Measurements from ENCODE around the gene IL12RB2. TPM values are rescaled to one million over a fixed set of nuclear protein-coding genes. Genes with fewer than 3 reads are reported as not detected.

Gene IL12RB2
- total RNA-seq, 2 donors from 2014 or later: 128 to 136 TPM

- peak; percentile 68 to 71 for ATAC-seq (replicated peaks in 1 of 2)
- peaks cover 24 to 63% of the 10 kb centered on the region in 2 donors for H3K36me3 Mint-ChIP-seq (ENCODE audit: insufficient read depth in 2 of 2)
- H3K9me3 Mint-ChIP-seq: no peaks in the 10 kb centered on the region
- H3K27ac Mint-ChIP-seq: peak overlapping the region; percentile 99
- peak; percentile 53 to 59 for DNase-seq
- peaks cover 94% of the 10 kb centered on the region for H3K4me1 Mint-ChIP-seq (ENCODE audit: low read depth)
- H3K27me3 Mint-ChIP-seq (ENCODE audit: low read depth): no peaks in the 10 kb centered on the region
- H3K4me3 Mint-ChIP-seq: peak overlapping the region; percentile 73 to 84
Observed at GRCh38 chr1:67339623-67340343, 32.1 kb downstream of the IL12RB2 start.

DNA sequence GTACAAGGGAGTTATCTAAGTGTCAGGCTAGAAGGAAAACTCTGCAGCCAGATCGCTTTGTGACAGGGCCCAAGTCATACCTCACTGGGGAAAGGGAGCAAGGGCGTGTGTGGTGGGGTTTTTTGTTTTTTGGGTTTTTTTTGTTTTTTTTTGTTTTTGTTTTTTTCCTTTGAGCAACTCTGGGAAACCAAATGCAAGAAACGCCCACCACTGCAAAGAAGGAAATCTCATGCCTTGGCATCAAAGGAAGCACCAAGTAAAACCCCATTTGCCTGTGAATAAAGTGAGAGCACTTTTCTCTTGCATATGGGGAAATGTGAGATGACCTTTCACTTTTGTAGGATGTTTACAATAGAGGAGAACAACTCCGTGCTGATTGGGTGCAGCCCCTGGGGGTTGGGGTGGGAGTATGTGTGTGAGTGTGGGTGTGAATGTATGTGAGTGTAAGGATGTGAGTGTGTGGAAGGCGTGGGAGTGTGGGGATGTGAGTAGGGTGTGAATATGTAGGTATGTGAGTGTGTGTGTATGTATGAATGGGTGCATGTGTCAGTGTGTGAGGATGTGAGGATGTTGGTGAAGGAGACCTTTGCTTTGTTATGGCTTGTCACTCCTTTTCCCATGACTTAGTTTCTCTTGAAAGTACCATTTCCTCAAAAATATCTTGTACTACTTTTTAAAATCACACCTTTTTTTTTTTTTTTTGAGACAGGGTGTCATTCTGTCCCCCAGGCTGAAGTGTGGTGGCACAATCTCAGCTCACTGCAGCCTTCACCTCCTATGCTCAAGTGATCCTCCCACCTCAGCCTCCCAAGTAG, 34.6 kb downstream of the IL12RB2 start:
- peaks cover 17 to 57% of the 10 kb centered on the region in 2 donors for H3K36me3 Mint-ChIP-seq (ENCODE audit: insufficient read depth in 2 of 2)
- ATAC-seq (replicated peaks in 1 of 2) (peak; percentile 17 to 19), DNase-seq (peak; percentile 34 to 38)
- H3K4me1 Mint-ChIP-seq (ENCODE audit: low read depth): peaks cover 79% of the 10 kb centered on the region
- no peaks in the 10 kb centered on the region for H3K27me3 Mint-ChIP-seq (ENCODE audit: low read depth)
- peak overlapping the region; percentile 99 for H3K27ac Mint-ChIP-seq
- peak overlapping the region; percentile 72 to 84 for H3K4me3 Mint-ChIP-seq
- no peaks in the 10 kb centered on the region for H3K9me3 Mint-ChIP-seq

GRCh38 chr1:67345556-67345955, 37.9 kb downstream of the IL12RB2 start:
- H3K36me3 Mint-ChIP-seq (ENCODE audit: insufficient read depth in 2 of 2): peaks cover 11 to 41% of the 10 kb centered on the region in 2 donors
- no peak overlapping the region for H3K4me3 Mint-ChIP-seq
- no peak overlapping the region for H3K27ac Mint-ChIP-seq
- H3K9me3 Mint-ChIP-seq: no peaks in the 10 kb centered on the region
- no peaks in the 10 kb centered on the region for H3K27me3 Mint-ChIP-seq (ENCODE audit: low read depth)
- DNase-seq (no peak), ATAC-seq (replicated peaks in 1 of 2) (no peak)
- peaks cover 58% of the 10 kb centered on the region for H3K4me1 Mint-ChIP-seq (ENCODE audit: low read depth)

DNA sequence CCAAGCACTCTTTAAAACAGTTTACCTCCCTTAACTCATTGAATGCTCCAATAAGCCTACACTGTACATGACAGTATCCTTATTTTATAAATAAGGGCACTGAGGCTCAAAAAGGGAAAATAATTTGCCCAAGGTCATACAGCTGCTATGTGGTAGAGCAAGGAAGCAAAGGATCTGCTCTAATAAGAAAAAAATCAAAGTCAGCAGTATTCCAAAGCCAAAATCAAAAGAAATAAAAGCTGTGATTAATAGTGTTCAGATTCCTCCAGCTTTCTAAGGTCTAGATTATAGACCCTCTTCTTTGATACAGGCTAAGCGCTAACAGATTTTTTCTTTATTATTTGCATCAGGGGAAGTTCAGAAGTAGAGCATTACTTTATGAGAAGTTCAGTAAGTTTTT, 39.3 kb downstream of the IL12RB2 start:
- Mint-ChIP-seq H3K27me3 (ENCODE audit: low read depth) (no peaks in the 10 kb centered on the region), H3K4me3 (no peak overlapping the region), H3K4me1 (ENCODE audit: low read depth) (peaks cover 52% of the 10 kb centered on the region), H3K36me3 (ENCODE audit: insufficient read depth in 2 of 2) (peaks cover 8 to 34% of the 10 kb centered on the region in 2 donors), H3K9me3 (no peaks in the 10 kb centered on the region), H3K27ac (peak overlapping the region; percentile 90)
- no peak for DNase-seq
- no peak for ATAC-seq (replicated peaks in 1 of 2)

DNA sequence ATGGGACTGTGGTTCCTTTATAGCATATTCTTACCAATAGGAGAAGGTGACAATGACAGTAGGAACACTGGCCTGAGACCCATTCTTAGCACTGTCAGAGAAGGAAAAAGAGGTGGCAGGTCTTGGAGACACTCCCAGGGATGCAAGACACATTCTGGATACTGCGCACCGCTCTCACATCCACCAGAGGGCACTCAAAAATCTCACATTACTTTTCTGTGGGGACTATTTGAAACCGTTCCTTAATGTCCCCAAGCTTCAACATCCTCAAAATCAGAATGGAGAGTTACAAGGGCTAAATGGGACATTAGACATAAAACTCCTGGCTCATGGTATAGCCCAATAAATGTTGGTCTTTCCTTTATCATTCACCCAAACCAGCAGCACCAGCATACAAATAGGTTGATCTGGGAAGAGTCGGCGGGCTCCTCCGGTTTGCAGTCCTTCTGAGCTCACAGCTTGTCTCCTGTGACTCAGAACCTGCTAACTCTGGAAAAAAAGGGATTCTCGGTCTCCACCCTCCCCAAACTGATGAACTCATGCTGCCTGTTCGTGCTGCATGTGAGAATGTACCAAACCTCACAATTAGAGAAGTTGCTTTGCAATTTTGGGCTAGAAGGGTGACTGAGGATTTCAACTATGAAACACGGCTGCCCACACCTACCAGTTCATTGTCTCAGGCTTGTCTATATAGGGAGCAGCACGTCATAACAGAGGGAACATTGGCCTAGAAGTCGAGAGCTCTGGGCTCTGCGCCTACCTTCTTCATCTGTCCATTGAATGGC, 40.2 kb downstream of the IL12RB2 start:
- Mint-ChIP-seq H3K36me3 (ENCODE audit: insufficient read depth in 2 of 2) (peaks cover 4 to 31% of the 10 kb centered on the region in 2 donors), H3K4me1 (ENCODE audit: low read depth) (peaks cover 47% of the 10 kb centered on the region), H3K4me3 (no peak overlapping the region), H3K27me3 (ENCODE audit: low read depth) (no peaks in the 10 kb centered on the region), H3K27ac (peak overlapping the region; percentile 90), H3K9me3 (no peaks in the 10 kb centered on the region)
- ATAC-seq (replicated peaks in 1 of 2): peak in 1 of 2 donors; percentile 29
- no peak for DNase-seq

- no peaks in the 10 kb centered on the region for H3K9me3 Mint-ChIP-seq
- DNase-seq: no peak
- peak overlapping the region; percentile 39 for H3K27ac Mint-ChIP-seq
- H3K4me3 Mint-ChIP-seq: no peak overlapping the region
- peaks cover 8 to 33% of the 10 kb centered on the region in 2 donors for H3K36me3 Mint-ChIP-seq (ENCODE audit: insufficient read depth in 2 of 2)
- ATAC-seq (replicated peaks in 1 of 2): no peak
- H3K4me1 Mint-ChIP-seq (ENCODE audit: low read depth): peaks cover 47% of the 10 kb centered on the region
- H3K27me3 Mint-ChIP-seq (ENCODE audit: low read depth): no peaks in the 10 kb centered on the region
Observed at GRCh38 chr1:67348586-67349252, 41.0 kb downstream of the IL12RB2 start.

DNA sequence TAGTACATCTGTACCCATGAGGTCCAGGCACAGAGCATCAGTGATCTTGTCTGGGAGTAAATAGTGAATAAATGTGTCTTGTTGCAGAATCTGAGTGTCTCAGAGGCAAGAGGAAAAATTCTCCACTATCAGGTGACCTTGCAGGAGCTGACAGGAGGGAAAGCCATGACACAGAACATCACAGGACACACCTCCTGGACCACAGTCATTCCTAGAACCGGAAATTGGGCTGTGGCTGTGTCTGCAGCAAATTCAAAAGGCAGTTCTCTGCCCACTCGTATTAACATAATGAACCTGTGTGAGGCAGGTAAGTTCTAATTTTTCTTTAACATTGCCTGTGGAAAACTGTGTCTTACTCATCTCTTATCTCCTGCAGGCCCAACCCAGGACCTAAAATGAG, 43.1 kb downstream of the IL12RB2 start:
- Mint-ChIP-seq H3K36me3 (ENCODE audit: insufficient read depth in 2 of 2) (peaks cover 16 to 37% of the 10 kb centered on the region in 2 donors), H3K4me3 (peak overlapping the region in 1 of 2 donors; percentile 41), H3K4me1 (ENCODE audit: low read depth) (peaks cover 51% of the 10 kb centered on the region), H3K27ac (peak overlapping the region; percentile 63), H3K9me3 (no peaks in the 10 kb centered on the region), H3K27me3 (ENCODE audit: low read depth) (no peaks in the 10 kb centered on the region)
- peak; percentile 39 to 53 for DNase-seq
- peak; percentile 67 to 82 for ATAC-seq (replicated peaks in 1 of 2)

- Mint-ChIP-seq H3K36me3 (ENCODE audit: insufficient read depth in 2 of 2) (peaks cover 16 to 42% of the 10 kb centered on the region in 2 donors), H3K9me3 (no peaks in the 10 kb centered on the region), H3K27me3 (ENCODE audit: low read depth) (no peaks in the 10 kb centered on the region), H3K4me1 (ENCODE audit: low read depth) (peaks cover 58% of the 10 kb centered on the region), H3K4me3 (no peak overlapping the region), H3K27ac (no peak overlapping the region)
- no peak for ATAC-seq (replicated peaks in 1 of 2)
- no peak for DNase-seq
Observed at GRCh38 chr1:67352211-67352610, 44.5 kb downstream of the IL12RB2 start.

DNA sequence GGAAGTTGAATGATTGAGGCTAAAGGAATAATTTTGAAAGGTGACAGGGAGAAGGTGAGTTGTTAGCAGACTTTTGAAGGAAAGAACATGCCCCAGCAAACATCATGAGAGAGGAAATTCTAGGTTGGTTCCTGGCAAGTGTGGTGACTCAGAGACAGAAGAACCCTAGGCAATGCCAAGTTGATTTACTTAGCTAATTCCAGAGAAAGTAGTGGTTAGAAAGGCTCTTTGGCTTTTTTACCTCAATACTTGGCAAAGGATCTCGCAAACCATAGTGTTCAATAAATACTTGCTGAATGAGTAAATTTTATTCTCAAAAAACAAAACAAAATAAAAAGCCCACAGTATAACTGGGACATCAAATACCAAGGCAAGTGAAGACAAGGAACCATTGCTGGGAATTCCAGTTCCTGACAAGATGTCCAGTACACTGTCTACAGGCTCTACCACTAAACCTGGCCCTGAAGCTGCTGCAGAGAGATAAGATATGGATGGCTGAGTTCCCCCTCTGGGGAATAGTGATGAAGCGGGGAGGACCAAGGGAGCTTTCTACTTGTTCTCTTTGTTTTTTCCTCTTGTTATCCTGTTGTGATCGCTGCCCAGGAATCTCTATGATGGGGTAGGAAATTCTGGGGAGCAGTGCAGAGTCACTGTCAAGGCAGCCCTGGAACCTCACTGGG, 48.2 kb downstream of the IL12RB2 start:
- ATAC-seq (replicated peaks in 1 of 2) (peak; percentile 5 to 19), DNase-seq (no peak)
- Mint-ChIP-seq H3K36me3 (ENCODE audit: insufficient read depth in 2 of 2) (peaks cover 21 to 43% of the 10 kb centered on the region in 2 donors), H3K27ac (peak overlapping the region; percentile 87), H3K4me1 (ENCODE audit: low read depth) (peaks cover 62% of the 10 kb centered on the region), H3K27me3 (ENCODE audit: low read depth) (no peaks in the 10 kb centered on the region), H3K4me3 (peak overlapping the region in 1 of 2 donors; percentile 3), H3K9me3 (no peaks in the 10 kb centered on the region)

DNA sequence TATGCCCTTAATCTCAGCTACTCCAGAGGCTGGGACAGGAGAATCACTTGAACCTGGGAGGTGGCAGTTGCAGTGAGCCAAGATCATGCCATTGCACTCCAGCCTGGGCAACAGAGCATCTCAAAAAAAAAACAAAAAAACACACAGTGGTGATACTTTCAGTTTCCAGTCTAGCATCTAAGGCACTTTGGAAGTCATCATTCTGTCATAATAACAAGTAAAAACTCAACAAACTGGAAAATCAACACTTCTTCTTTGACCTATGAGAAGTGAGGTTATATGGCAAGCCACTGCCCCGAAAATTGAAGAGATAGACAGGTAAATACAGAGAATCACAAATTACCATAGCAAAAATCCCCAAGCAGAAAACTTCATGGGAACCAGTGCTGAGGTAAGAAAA, 51.9 kb downstream of the IL12RB2 start:
- peaks cover 11 to 48% of the 10 kb centered on the region in 2 donors for H3K36me3 Mint-ChIP-seq (ENCODE audit: insufficient read depth in 2 of 2)

DNA sequence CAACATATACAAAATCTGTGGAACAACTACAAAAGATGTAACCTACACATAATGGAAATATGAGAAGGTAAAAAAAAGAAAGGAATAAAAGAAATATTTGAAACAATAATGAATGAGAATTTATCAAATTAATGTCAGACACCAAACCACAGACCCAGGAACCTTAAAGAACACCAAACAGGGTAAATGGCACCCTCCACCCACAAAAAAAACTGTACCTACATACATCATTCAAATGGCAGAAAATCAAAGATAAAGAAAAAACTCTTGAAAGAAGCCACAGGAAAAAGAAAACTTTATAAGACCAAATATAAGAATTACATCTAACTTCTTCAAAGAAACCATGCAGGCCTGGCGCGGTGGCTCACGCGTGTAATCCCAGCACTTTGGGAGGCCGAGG, 54.0 kb downstream of the IL12RB2 start:
- H3K27ac Mint-ChIP-seq: peak overlapping the region; percentile 7
- peaks cover 7 to 54% of the 10 kb centered on the region in 2 donors for H3K36me3 Mint-ChIP-seq (ENCODE audit: insufficient read depth in 2 of 2)

More for the DNA sequence above, 51.9 kb downstream of the IL12RB2 start:
- ATAC-seq (replicated peaks in 1 of 2) (peak in 1 of 2 donors; percentile 6), DNase-seq (no peak)
- no peaks in the 10 kb centered on the region for H3K9me3 Mint-ChIP-seq
- no peak overlapping the region for H3K4me3 Mint-ChIP-seq
- H3K4me1 Mint-ChIP-seq (ENCODE audit: low read depth): peaks cover 55% of the 10 kb centered on the region
- H3K27me3 Mint-ChIP-seq (ENCODE audit: low read depth): no peaks in the 10 kb centered on the region
- H3K27ac Mint-ChIP-seq: peak overlapping the region; percentile 13

More for the DNA sequence above, 54.0 kb downstream of the IL12RB2 start:
- Mint-ChIP-seq H3K27me3 (ENCODE audit: low read depth) (no peaks in the 10 kb centered on the region), H3K4me3 (no peak overlapping the region), H3K4me1 (ENCODE audit: low read depth) (peaks cover 49% of the 10 kb centered on the region), H3K9me3 (no peaks in the 10 kb centered on the region)
- no peak for ATAC-seq (replicated peaks in 1 of 2)
- DNase-seq: no peak
